NCI-H82 treated with DMSO at 0.1 percent for 48 hours (cell line): ENCODE measurements around the gene ATXN7L2.
"Not testable (repeated sequence)": the region's sequence is repeated elsewhere in the genome, so short reads cannot be mapped to it uniquely, and the experiment has no call there.

Experiments used
- DNase-seq: peaks from one replicate; lab custom pipeline; 2025; ENCODE audit not compliant: unreplicated experiment; lab: John Stamatoyannopoulos, UW

ATXN7L2 gene

GRCh38 chr1:109483672-109484518 lies at the start of gene ATXN7L2:
ATXN7L2 (plus strand) TSS chr1:109483905; CDS start chr1:109483954, 49 bp downstream.
- peak; percentile 80 for DNase-seq

- no peak for DNase-seq
Measured at GRCh38 chr1:109434484-109434883, 49.2 kb upstream of the ATXN7L2 start.

- DNase-seq, result no peak
Measured at GRCh38 chr1:109438798-109439297, 44.9 kb upstream of the ATXN7L2 start.

GRCh38 chr1:109441069-109441468 lies 42.6 kb upstream of the ATXN7L2 start:
- no peak for DNase-seq

- DNase-seq, result no peak
Measured at GRCh38 chr1:109443476-109443875, 40.2 kb upstream of the ATXN7L2 start.

- DNase-seq, result no peak
Measured at GRCh38 chr1:109444346-109444745, 39.4 kb upstream of the ATXN7L2 start.

GRCh38 chr1:109445949-109446695 lies 37.6 kb upstream of the ATXN7L2 start:
- not testable (repeated sequence) for DNase-seq

GRCh38 chr1:109447524-109447923 lies 36.2 kb upstream of the ATXN7L2 start:
- DNase-seq, result no peak

GRCh38 chr1:109454497-109455133 lies 29.1 kb upstream of the ATXN7L2 start:
- no peak for DNase-seq

GRCh38 chr1:109457819-109458218 lies 25.9 kb upstream of the ATXN7L2 start:
- DNase-seq, result no peak

GRCh38 chr1:109466125-109466451 lies 17.6 kb upstream of the ATXN7L2 start:
- no peak for DNase-seq

- DNase-seq, result no peak
Measured at GRCh38 chr1:109466452-109467300, 17.0 kb upstream of the ATXN7L2 start, which contains the start of gene SYPL2. SYPL2 (plus strand) TSS chr1:109466546; CDS start chr1:109466844, 298 bp downstream.

- no peak for DNase-seq
Measured at GRCh38 chr1:109467301-109467777, 16.4 kb upstream of the ATXN7L2 start.

GRCh38 chr1:109468061-109468460 lies 15.6 kb upstream of the ATXN7L2 start:
- no peak for DNase-seq

GRCh38 chr1:109468903-109469302 lies 14.8 kb upstream of the ATXN7L2 start:
- no peak for DNase-seq

GRCh38 chr1:109470245-109470644 lies 13.5 kb upstream of the ATXN7L2 start:
- no peak for DNase-seq

GRCh38 chr1:109472779-109473178 lies 10.9 kb upstream of the ATXN7L2 start:
- no peak for DNase-seq

GRCh38 chr1:109473284-109474057 lies 10.2 kb upstream of the ATXN7L2 start:
- not testable (repeated sequence) for DNase-seq

GRCh38 chr1:109474697-109475096 lies 9.0 kb upstream of the ATXN7L2 start:
- DNase-seq, result no peak

GRCh38 chr1:109475261-109475660 lies 8.4 kb upstream of the ATXN7L2 start:
- no peak for DNase-seq
